Caco-2 (cell line): ENCODE measurements around the gene TIPRL. TPM values are rescaled to one million over a fixed set of nuclear protein-coding genes. Genes with fewer than 3 reads are reported as not detected.

Experiments used
- BruUV-seq: library from RNA; stranded (reverse); fragments of 400-500 nt; replicated peaks from 2 replicates; lab custom pipeline; 2021; lab: Mats Ljungman, UMichigan
- CTCF ChIA-PET: fragments of 300-600 bp; sonication (Branson Sonifier 250); formaldehyde crosslinking; loops from one replicate; lab custom pipeline; 2022; ENCODE audit warnings: antibody characterized with exemption; lab: Charles Lee
- POLR2A ChIA-PET: fragments of 300-600 bp; sonication (Branson Sonifier 250); formaldehyde crosslinking; loops from one replicate; lab custom pipeline; 2022; ENCODE audit warnings: antibody characterized with exemption; lab: Charles Lee
- DNase-seq, 2 experiments: peaks; one replicate each; pipeline versions ENCODE4 v3.0.0 to v3.0.0-alpha.2; 2020 to 2022
- H3K27me3 ChIP-seq: replicated peaks from 2 replicates; pipeline ENCODE4 v1.6.0; 2011; ENCODE audit warnings: low read length; ENCODE audit not compliant: control insufficient read depth, insufficient read depth
- H3K36me3 ChIP-seq: 2 replicates; pipeline ENCODE4 v1.5.1; 2011; ENCODE audit warnings: low read length; ENCODE audit not compliant: control insufficient read depth, insufficient read depth
- H3K4me1 ChIP-seq: fragments of 250-450 bp; sonication (Bioruptor Pico); 2 replicates; pipeline ENCODE4 v1.5.1; 2020; ENCODE audit warnings: mild to moderate bottlenecking
- H3K4me3 ChIP-seq: 2 replicates; pipeline ENCODE4 v1.5.1; 2011; ENCODE audit warnings: low read depth, mild to moderate bottlenecking, control low read depth, low read length
- H3K9me3 ChIP-seq: fragments of 250-450 bp; sonication (Bioruptor Pico); 2 replicates; pipeline ENCODE4 v1.5.1; 2020; ENCODE audit warnings: mild to moderate bottlenecking, moderate library complexity
- H3K27ac Mint-ChIP-seq: one replicate; pipeline ENCODE4 v1.8.0; 2022; ENCODE audit warnings: mixed read lengths; ENCODE audit not compliant: unreplicated experiment
- H3K27me3 Mint-ChIP-seq: one replicate; pipeline ENCODE4 v1.8.0; 2022; ENCODE audit warnings: mixed read lengths; ENCODE audit not compliant: insufficient read depth, unreplicated experiment
- H3K36me3 Mint-ChIP-seq: one replicate; pipeline ENCODE4 v1.8.0; 2022; ENCODE audit warnings: mild to moderate bottlenecking, mixed read lengths; ENCODE audit not compliant: insufficient read depth, unreplicated experiment
- H3K4me1 Mint-ChIP-seq: one replicate; pipeline ENCODE4 v1.8.0; 2022; ENCODE audit warnings: low read depth, mixed read lengths; ENCODE audit not compliant: unreplicated experiment
- H3K4me3 Mint-ChIP-seq: one replicate; pipeline ENCODE4 v1.8.0; 2022; ENCODE audit warnings: mild to moderate bottlenecking, moderate library complexity, mixed read lengths; ENCODE audit not compliant: unreplicated experiment
- H3K9me3 Mint-ChIP-seq: one replicate; pipeline ENCODE4 v1.8.0; 2022; ENCODE audit warnings: mixed read lengths; ENCODE audit not compliant: unreplicated experiment
- CTCF ChIP-seq, 2 experiments: fragments of 200-600 bp in 1 of 2; IDR thresholded peaks; 1 replicate in 1 of 2; 2 replicates in 1 of 2; pipeline versions ENCODE4 v1.5.1 to v1.8.0; 2011 to 2022; ENCODE audit warnings: antibody characterized with exemption in 1 of 2, control low read depth in 1 of 2, inconsistent platforms in 1 of 2, low read depth in 1 of 2, low read length in 1 of 2, mild to moderate bottlenecking in 1 of 2, moderate library complexity in 1 of 2; ENCODE audit not compliant: insufficient read depth in 1 of 2, severe bottlenecking in 1 of 2, unreplicated experiment in 1 of 2
- intact Hi-C: fragments of 100-400 bp; cut with micrococcal nuclease; formaldehyde crosslinking; loops from one replicate; pipeline ENCODE4 v1.10.0; 2022; ENCODE audit not compliant: unreplicated experiment
- total RNA-seq: library from RNA; stranded (reverse); gene quantifications from 2 replicates; pipeline ENCODE4 v1.2.3, GENCODE V29; 2022

Gene TIPRL
- total RNA-seq, 1 experiment from 2014 or later: 38.1 TPM

DNA sequence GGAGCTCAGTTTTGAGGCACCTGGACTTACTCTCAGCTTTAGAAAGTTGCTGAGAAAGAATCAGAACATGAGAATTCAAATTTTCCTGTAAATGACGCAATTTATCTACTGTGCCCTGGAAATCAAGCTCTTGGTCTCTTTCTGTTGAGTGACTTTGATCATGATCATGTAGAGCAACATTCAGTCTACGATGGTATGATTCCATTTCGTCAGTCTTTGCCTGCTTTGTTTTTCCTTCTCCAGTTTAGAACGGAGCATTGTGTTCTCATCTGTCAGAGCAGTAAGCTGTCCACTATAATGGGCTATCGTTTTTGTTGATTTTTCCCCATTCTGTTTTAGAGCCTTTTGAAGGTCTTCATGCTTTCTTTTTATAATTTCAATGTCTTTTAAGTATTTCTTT lies 67.7 kb downstream of the TIPRL start:
- H3K4me3 ChIP-seq: no peak overlapping the region
- no TSS peak for BruUV-seq
- peaks cover 3% of the 10 kb centered on the region for H3K36me3 ChIP-seq
- DNase-seq: no peak
- intact Hi-C loops: no loop called here
- no peaks in the 10 kb centered on the region for H3K9me3 ChIP-seq
- Mint-ChIP-seq H3K27me3 (no peaks in the 10 kb centered on the region), H3K4me1 (no peaks in the 10 kb centered on the region), H3K9me3 (no peaks in the 10 kb centered on the region), H3K36me3 (peaks cover 85% of the 10 kb centered on the region), H3K27ac (no peak overlapping the region), H3K4me3 (no peak overlapping the region)
- POLR2A ChIA-PET: no interaction called here
- 0 out of 2 replicates have a peak, but pooled peaks cover 6% of the 10 kb centered on the region for H3K4me1 ChIP-seq
- no peaks in the 10 kb centered on the region for H3K27me3 ChIP-seq
- CTCF ChIA-PET: no interaction called here
- TF ChIP-seq CTCF (IDR thresholded peaks at IDR 0.05; ENCODE audit: insufficient read depth in 1 of 2, low read depth in 1 of 2, low read length in 1 of 2, severe bottlenecking in 1 of 2, unreplicated experiment in 1 of 2): no peak

Other genes with a start within 250 kb of the TIPRL start
- gene DCAF6, start 242.3 kb upstream of the TIPRL start, total RNA-seq: 41.9 and 53.0 TPM in 2 replicates
- gene MPC2, start 241.9 kb upstream of the TIPRL start, total RNA-seq: 159 and 169 TPM in 2 replicates
- gene GPR161, start 42.0 kb upstream of the TIPRL start, total RNA-seq: 38.2 and 42.7 TPM in 2 replicates
- 58.7 and 59.3 TPM in 2 replicates for gene SFT2D2, start 47.0 kb downstream of the TIPRL start, total RNA-seq
- gene TBX19, start 101.9 kb downstream of the TIPRL start, total RNA-seq: 2.8 and 3.3 TPM in 2 replicates